ENCODE data around the gene ANKRD11.
"Not testable (repeated sequence)": the region's sequence is repeated elsewhere in the genome, so short reads cannot be mapped to it uniquely, and the experiment has no call there.

ANKRD11 gene

DNA sequence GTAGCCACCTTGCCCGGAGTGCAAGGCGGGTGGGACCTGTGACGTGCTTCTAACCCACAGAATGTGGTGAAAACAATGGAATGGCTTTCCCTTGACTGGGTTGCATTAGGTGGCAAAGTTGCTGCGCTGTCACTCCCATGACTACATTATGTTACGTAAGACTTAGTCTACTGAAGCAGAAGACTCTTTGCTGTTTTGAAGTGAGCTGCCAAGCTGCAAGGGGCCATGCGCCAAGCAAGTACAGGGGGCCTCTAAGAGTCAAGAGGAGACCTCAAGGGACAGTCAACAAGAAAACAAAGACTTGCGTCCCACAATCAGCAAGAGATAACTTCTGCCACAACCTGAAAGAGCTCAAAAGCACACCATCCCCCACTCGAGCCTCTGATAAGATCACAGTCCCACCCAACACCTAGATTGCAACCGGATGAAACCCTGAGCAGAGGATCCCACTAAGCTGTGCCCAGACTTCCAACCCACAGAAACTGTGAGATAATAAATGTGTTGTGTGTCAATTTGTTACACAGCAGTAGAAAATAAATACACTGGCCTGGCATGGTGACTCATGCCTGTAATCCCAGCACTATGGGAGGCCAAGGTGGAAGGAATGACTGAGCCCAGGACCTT lies 16.5 kb downstream of the ANKRD11 start:
- in situ Hi-C loops (cut with HindIII; ENCODE audit: low sequenced_read_pairs), result no loop called here
- TF ChIP-seq, protein P1, sequence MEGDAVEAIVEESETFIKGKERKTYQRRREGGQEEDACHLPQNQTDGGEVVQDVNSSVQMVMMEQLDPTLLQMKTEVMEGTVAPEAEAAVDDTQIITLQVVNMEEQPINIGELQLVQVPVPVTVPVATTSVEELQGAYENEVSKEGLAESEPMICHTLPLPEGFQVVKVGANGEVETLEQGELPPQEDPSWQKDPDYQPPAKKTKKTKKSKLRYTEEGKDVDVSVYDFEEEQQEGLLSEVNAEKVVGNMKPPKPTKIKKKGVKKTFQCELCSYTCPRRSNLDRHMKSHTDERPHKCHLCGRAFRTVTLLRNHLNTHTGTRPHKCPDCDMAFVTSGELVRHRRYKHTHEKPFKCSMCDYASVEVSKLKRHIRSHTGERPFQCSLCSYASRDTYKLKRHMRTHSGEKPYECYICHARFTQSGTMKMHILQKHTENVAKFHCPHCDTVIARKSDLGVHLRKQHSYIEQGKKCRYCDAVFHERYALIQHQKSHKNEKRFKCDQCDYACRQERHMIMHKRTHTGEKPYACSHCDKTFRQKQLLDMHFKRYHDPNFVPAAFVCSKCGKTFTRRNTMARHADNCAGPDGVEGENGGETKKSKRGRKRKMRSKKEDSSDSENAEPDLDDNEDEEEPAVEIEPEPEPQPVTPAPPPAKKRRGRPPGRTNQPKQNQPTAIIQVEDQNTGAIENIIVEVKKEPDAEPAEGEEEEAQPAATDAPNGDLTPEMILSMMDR (IDR thresholded peaks at IDR 0.05; ENCODE audit: low read depth, low read length), result no peak
- no peak overlapping the region for H3K4me3 ChIP-seq (ENCODE audit: low read depth, low read length)
- no peak for DNase-seq (ENCODE audit: low read depth, low spot score)

DNA sequence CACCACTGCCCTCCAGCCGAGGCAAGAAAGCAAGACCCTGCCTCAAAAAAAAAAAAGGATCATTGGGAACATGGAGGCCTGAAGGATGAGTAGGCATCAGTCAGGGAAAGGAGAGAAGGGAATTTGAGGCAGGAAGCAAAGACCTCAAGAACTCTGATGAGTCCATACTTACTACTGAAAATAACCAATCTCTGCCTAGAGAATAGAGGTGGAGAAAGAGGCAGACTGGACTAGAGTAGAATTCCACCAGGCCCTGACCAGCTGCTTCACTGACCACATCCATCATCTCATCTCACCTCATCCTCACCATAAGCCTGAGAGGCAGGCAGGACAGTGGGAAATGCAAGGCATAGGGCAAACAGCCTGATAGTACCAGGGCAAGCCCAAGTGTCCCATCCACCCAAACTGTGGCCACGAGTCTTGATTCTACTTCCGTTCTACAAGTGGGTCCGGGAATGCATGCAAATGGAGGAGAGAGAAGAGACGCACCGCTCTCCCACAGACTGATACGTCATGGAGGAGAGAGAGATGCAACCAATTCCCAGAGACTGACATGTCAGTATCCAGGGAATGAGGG lies 17.1 kb downstream of the ANKRD11 start:
- TF ChIP-seq, protein P1 (IDR thresholded peaks at IDR 0.05; ENCODE audit: low read depth, low read length), result no peak
- no peak for DNase-seq (ENCODE audit: low read depth, low spot score)
- no peak overlapping the region for H3K4me3 ChIP-seq (ENCODE audit: low read depth, low read length)
- in situ Hi-C loops (cut with HindIII; ENCODE audit: low sequenced_read_pairs), result no loop called here

DNA sequence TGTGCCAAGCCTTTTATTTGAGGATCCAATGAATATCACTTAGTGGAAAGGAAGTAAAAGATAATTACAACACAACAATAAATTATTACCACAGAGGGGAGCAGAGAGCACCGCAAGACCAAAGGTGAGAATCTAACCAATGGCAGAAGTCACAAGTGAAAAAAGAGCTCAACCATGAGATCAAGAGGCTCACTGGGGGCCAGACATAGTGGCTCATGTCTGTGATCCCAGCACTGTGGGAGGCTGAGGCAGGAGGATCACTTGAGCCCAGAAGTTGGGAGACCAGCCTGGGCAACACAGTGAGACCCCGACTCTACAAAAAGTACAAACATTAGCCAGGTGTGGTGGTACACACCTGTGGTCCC lies 17.7 kb downstream of the ANKRD11 start:
- DNase-seq (ENCODE audit: low read depth, low spot score), result no peak
- TF ChIP-seq, protein P1 (IDR thresholded peaks at IDR 0.05; ENCODE audit: low read depth, low read length), result no peak
- in situ Hi-C loops (cut with HindIII; ENCODE audit: low sequenced_read_pairs), result no loop called here
- H3K4me3 ChIP-seq (ENCODE audit: low read depth, low read length), result no peak overlapping the region

DNA sequence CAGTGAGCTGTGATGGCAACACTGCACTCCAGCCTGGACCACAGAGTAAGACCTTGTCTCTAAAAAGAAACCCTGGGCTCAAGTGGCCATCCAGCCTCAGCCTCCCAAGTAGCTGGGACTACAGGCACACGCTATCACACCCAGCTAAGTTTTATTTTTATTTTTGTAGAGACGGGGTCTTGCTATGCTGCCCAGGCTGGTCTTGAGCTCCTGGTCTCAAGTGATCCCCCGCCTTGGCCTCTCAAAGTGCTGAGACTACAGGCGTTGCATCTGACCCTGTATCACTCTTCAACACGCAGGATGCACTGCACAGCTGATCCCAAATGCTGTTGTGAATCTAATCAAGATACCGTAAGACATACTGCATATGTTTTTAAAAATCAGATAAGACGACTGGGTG lies 23.0 kb downstream of the ANKRD11 start:
- in situ Hi-C loops (cut with HindIII; ENCODE audit: low sequenced_read_pairs), result no loop called here
- no peak for DNase-seq (ENCODE audit: low read depth, low spot score)
- H3K4me3 ChIP-seq (ENCODE audit: low read depth, low read length), result no peak overlapping the region
- TF ChIP-seq, protein P1 (IDR thresholded peaks at IDR 0.05; ENCODE audit: low read depth, low read length), result no peak

DNA sequence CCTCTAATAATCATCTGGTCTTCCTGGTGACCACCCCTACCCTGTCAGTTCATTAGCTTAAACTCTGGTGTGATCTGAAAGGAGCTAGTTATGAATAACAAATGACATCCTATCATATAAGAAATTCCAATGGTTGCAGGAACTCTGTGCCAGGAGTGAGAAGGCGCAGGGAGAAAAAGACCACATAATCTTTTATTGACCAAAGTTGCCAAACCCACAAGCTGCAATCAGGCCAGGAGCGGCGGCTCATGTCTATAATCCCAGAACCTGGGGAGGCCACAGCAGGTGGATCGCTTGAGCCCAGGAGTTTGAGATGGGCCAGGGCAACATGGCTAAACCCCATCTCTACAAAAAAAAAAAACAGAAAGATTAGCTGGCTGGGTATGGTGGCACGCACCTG lies 23.4 kb downstream of the ANKRD11 start:
- H3K4me3 ChIP-seq (ENCODE audit: low read depth, low read length), result no peak overlapping the region
- TF ChIP-seq, protein P1 (IDR thresholded peaks at IDR 0.05; ENCODE audit: low read depth, low read length), result no peak
- in situ Hi-C loops (cut with HindIII; ENCODE audit: low sequenced_read_pairs), result no loop called here
- no peak for DNase-seq (ENCODE audit: low read depth, low spot score)

DNA sequence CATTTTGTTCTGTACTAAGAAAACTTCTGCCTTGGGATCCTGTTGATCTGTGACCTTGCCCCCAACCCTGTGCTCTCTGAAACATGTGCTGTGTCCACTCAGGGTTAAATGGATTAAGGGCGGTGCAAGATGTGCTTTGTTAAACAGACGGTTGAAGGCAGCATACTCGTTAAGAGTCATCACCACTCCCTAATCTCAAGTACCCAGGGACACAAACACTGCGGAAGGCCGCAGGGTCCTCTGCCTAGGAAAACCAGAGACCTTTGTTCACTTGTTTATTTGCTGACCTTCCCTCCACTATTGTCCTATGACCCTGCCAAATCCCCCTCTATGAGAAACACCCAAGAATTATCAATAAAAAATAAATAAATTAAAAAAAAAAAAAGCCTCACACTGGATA lies 27.0 kb downstream of the ANKRD11 start:
- DNase-seq (ENCODE audit: low read depth, low spot score); in situ Hi-C loops (cut with HindIII; ENCODE audit: low sequenced_read_pairs); H3K4me3 ChIP-seq (ENCODE audit: low read depth, low read length): not testable (repeated sequence)

DNA sequence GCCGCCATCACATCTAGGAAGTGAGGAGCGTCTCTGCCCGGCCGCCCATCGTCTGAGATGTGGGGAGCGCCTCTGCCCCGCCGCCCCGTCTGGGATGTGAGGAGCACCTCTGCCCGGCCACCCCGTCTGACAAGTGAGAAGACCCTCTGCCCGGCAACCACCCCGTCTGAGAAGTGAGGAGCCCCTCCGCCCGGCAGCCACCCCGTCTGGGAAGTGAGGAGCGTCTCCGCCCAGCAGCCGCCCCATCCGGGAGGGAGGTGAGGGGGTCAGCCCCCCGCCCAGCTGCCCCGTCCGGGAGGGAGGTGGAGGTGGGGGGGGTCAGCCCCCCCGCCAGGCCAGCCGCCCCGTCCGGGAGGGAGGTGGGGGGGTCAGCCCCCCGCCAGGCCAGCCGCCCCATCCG lies 27.7 kb downstream of the ANKRD11 start:
- DNase-seq (ENCODE audit: low read depth, low spot score); H3K4me3 ChIP-seq (ENCODE audit: low read depth, low read length); in situ Hi-C loops (cut with HindIII; ENCODE audit: low sequenced_read_pairs): not testable (repeated sequence)

DNA sequence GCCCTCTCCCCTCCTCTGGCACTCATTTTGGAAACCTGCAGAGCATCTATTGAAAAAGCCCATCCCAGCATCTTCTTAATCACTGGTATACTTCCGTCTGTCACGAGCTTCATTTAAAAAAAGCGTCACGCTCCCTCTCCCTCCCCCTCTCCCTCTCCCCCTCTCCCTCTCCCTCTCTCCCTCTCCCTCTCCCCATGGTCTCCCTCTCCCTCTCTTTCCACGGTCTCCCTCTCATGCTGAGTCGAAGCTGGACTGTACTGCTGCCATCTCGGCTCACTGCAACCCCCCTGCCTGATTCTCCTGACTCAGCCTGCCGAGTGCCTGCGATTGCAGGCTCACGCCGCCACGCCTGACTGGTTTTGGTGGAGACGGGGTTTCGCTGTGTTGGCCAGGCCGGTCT lies 28.5 kb downstream of the ANKRD11 start:
- H3K4me3 ChIP-seq (ENCODE audit: low read depth, low read length); DNase-seq (ENCODE audit: low read depth, low spot score); in situ Hi-C loops (cut with HindIII; ENCODE audit: low sequenced_read_pairs): not testable (repeated sequence)

Data from astrocyte of the spinal cord (primary cell).